MG63 (cell line): ENCODE results near the gene ITSN1. TPM values are rescaled to one million over a fixed set of nuclear protein-coding genes. Genes with fewer than 3 reads are reported as not detected.

ENCODE experiments used
- DNase-seq: peaks from one replicate; pipeline ENCODE4 v3.0.0-alpha.2; 2020
- H3K27me3 ChIP-seq: fragments of 250-450 bp; sonication (Bioruptor Pico); 2 replicates; pipeline ENCODE4 v1.5.1; 2020; ENCODE audit warnings: mild to moderate bottlenecking, moderate library complexity
- H3K36me3 ChIP-seq: fragments of 250-450 bp; sonication (Bioruptor Pico); 2 replicates; pipeline ENCODE4 v1.5.1; 2020; ENCODE audit warnings: mild to moderate bottlenecking, moderate library complexity
- H3K4me3 ChIP-seq: fragments of 250-450 bp; sonication (Bioruptor Pico); 2 replicates; pipeline ENCODE4 v1.5.1; 2020; ENCODE audit warnings: mild to moderate bottlenecking, moderate library complexity
- H3K9me3 ChIP-seq: fragments of 250-450 bp; sonication (Bioruptor Pico); 2 replicates; pipeline ENCODE4 v1.5.1; 2020; ENCODE audit warnings: mild to moderate bottlenecking, moderate library complexity
- total RNA-seq: library from RNA; depleted of rRNA; stranded (reverse); fragments of >200 nt; shearing (Covaris generic); gene quantifications from 2 replicates; pipeline ENCODE4 v1.2.3, GENCODE V29; 2014; ENCODE audit warnings: low replicate concordance

ITSN1 gene
- total RNA-seq, 1 experiment from 2014 or later, result 7.7 TPM

- Histone ChIP-seq H3K9me3 (no peaks in the 10 kb centered on the region), H3K36me3 (no peaks in the 10 kb centered on the region), H3K4me3 (no peak overlapping the region), H3K27me3 (no peaks in the 10 kb centered on the region)
- DNase-seq, result no peak
Measured at GRCh38 chr21:33883118-33883517, 240.8 kb downstream of the ITSN1 start.

GRCh38 chr21:33884376-33885171 lies 242.3 kb downstream of the ITSN1 start:
- Histone ChIP-seq H3K36me3 (no peaks in the 10 kb centered on the region), H3K4me3 (peak overlapping the region; percentile 4; the same call in 1 of the 2 replicates), H3K27me3 (no peaks in the 10 kb centered on the region), H3K9me3 (no peaks in the 10 kb centered on the region)
- peak; percentile 17 for DNase-seq

- no peaks in the 10 kb centered on the region for H3K36me3 ChIP-seq
- DNase-seq, result no peak
- no peaks in the 10 kb centered on the region for H3K27me3 ChIP-seq
- no peak overlapping the region for H3K4me3 ChIP-seq
- no peaks in the 10 kb centered on the region for H3K9me3 ChIP-seq
Measured at GRCh38 chr21:33885172-33885514, 242.8 kb downstream of the ITSN1 start.

- Histone ChIP-seq H3K9me3 (no peaks in the 10 kb centered on the region), H3K4me3 (no peak overlapping the region), H3K36me3 (no peaks in the 10 kb centered on the region), H3K27me3 (no peaks in the 10 kb centered on the region)
- no peak for DNase-seq
Measured at GRCh38 chr21:33886321-33886720, 244.0 kb downstream of the ITSN1 start.

GRCh38 chr21:33890187-33890586 lies 247.9 kb downstream of the ITSN1 start:
- Histone ChIP-seq H3K36me3 (no peaks in the 10 kb centered on the region), H3K4me3 (no peak overlapping the region), H3K27me3 (no peaks in the 10 kb centered on the region), H3K9me3 (no peaks in the 10 kb centered on the region)
- DNase-seq, result no peak

- Histone ChIP-seq H3K4me3 (no peak overlapping the region), H3K36me3 (no peaks in the 10 kb centered on the region), H3K27me3 (no peaks in the 10 kb centered on the region), H3K9me3 (no peaks in the 10 kb centered on the region)
- no peak for DNase-seq
Measured at GRCh38 chr21:33892853-33893252, 250.6 kb downstream of the ITSN1 start.

- no peak for DNase-seq
Measured at GRCh38 chr21:33893917-33894316, 251.6 kb downstream of the ITSN1 start.

GRCh38 chr21:33894736-33895288 lies 252.5 kb downstream of the ITSN1 start:
- DNase-seq, result peak; percentile 82
- Histone ChIP-seq H3K36me3 (no peaks in the 10 kb centered on the region), H3K27me3 (no peaks in the 10 kb centered on the region), H3K4me3 (0 out of 2 replicates have a peak overlapping the region, but pooled peaks have one; percentile 4), H3K9me3 (no peaks in the 10 kb centered on the region)

More at GRCh38 chr21:33893917-33894316, 251.6 kb downstream of the ITSN1 start:
- Histone ChIP-seq H3K4me3 (no peak overlapping the region), H3K9me3 (no peaks in the 10 kb centered on the region), H3K27me3 (no peaks in the 10 kb centered on the region), H3K36me3 (no peaks in the 10 kb centered on the region)

- H3K9me3 ChIP-seq, result no peaks in the 10 kb centered on the region
- no peaks in the 10 kb centered on the region for H3K27me3 ChIP-seq
- no peak for DNase-seq
- H3K36me3 ChIP-seq, result no peaks in the 10 kb centered on the region
- no peak overlapping the region for H3K4me3 ChIP-seq
Measured at GRCh38 chr21:33895356-33895755, 253.1 kb downstream of the ITSN1 start.

GRCh38 chr21:33896691-33897090 lies 254.4 kb downstream of the ITSN1 start:
- Histone ChIP-seq H3K4me3 (no peak overlapping the region), H3K36me3 (peaks cover 7% of the 10 kb centered on the region), H3K27me3 (no peaks in the 10 kb centered on the region), H3K9me3 (no peaks in the 10 kb centered on the region)
- no peak for DNase-seq

- H3K9me3 ChIP-seq, result no peaks in the 10 kb centered on the region
- DNase-seq, result no peak
- peaks cover 11% of the 10 kb centered on the region for H3K36me3 ChIP-seq
- H3K4me3 ChIP-seq, result no peak overlapping the region
- H3K27me3 ChIP-seq, result no peaks in the 10 kb centered on the region
Measured at GRCh38 chr21:33897098-33897497, 254.8 kb downstream of the ITSN1 start.

GRCh38 chr21:33897739-33898138 lies 255.4 kb downstream of the ITSN1 start:
- no peaks in the 10 kb centered on the region for H3K9me3 ChIP-seq
- no peak overlapping the region for H3K4me3 ChIP-seq
- DNase-seq, result no peak
- H3K36me3 ChIP-seq, result peaks cover 15% of the 10 kb centered on the region
- no peaks in the 10 kb centered on the region for H3K27me3 ChIP-seq

- Histone ChIP-seq H3K36me3 (peaks cover 21% of the 10 kb centered on the region), H3K9me3 (no peaks in the 10 kb centered on the region), H3K4me3 (no peak overlapping the region), H3K27me3 (no peaks in the 10 kb centered on the region)
- no peak for DNase-seq
Measured at GRCh38 chr21:33898586-33898985, 256.3 kb downstream of the ITSN1 start.

- Histone ChIP-seq H3K4me3 (no peak overlapping the region), H3K27me3 (no peaks in the 10 kb centered on the region), H3K9me3 (no peaks in the 10 kb centered on the region), H3K36me3 (peaks cover 26% of the 10 kb centered on the region)
- no peak for DNase-seq
Measured at GRCh38 chr21:33899199-33899598, 256.9 kb downstream of the ITSN1 start.

GRCh38 chr21:33901412-33902288 lies 259.3 kb downstream of the ITSN1 start:
- Histone ChIP-seq H3K27me3 (no peaks in the 10 kb centered on the region), H3K4me3 (no peak overlapping the region), H3K36me3 (peaks cover 49% of the 10 kb centered on the region), H3K9me3 (no peaks in the 10 kb centered on the region)
- peak; percentile 48 for DNase-seq

GRCh38 chr21:33902349-33902748 lies 260.0 kb downstream of the ITSN1 start:
- H3K9me3 ChIP-seq, result no peaks in the 10 kb centered on the region
- peaks cover 56% of the 10 kb centered on the region for H3K36me3 ChIP-seq
- no peaks in the 10 kb centered on the region for H3K27me3 ChIP-seq
- no peak for DNase-seq
- H3K4me3 ChIP-seq, result no peak overlapping the region

GRCh38 chr21:33904041-33904440 lies 261.7 kb downstream of the ITSN1 start:
- DNase-seq, result no peak
- Histone ChIP-seq H3K27me3 (no peaks in the 10 kb centered on the region), H3K9me3 (no peaks in the 10 kb centered on the region), H3K4me3 (no peak overlapping the region), H3K36me3 (peaks cover 68% of the 10 kb centered on the region)
